Naive thymus-derived CD8-positive, alpha-beta T cell (primary cell): ENCODE measurements around the gene HDAC9. TPM values are rescaled to one million over a fixed set of nuclear protein-coding genes. Genes with fewer than 3 reads are reported as not detected.

Experiments used
- ATAC-seq, 2 donors: fragments of 150-1000 bp; cut with Tn5 transposase in 1 of 2; sonication (Bioruptor Pico), chemical (Tn5 transposase) in 1 of 2; 1 replicate in 1 of 2; 2 replicates in 1 of 2; pipeline ENCODE4 v1.10.0; 2021; ENCODE audit warnings: mild to moderate bottlenecking in 2 of 2, moderate library complexity in 2 of 2
- POLR2A ChIA-PET: fragments of 350-600 bp; sonication (Branson Sonifier 250); formaldehyde crosslinking; loops from one replicate; lab custom pipeline; 2021; ENCODE audit warnings: antibody characterized with exemption; lab: Charles Lee
- DNase-seq, 10 donors: peaks; one replicate each; pipeline versions ENCODE4 v3.0.0 to v3.0.0-alpha.2; 2020 to 2022
- H3K27ac Mint-ChIP-seq, 10 donors: one replicate each; pipeline ENCODE4 v1.8.0; 2020 to 2022; ENCODE audit warnings: mild to moderate bottlenecking in 10 of 10, mixed read lengths in 10 of 10, moderate library complexity in 4 of 10, inconsistent platforms in 1 of 10
- H3K27me3 Mint-ChIP-seq, 5 donors: one replicate each; pipeline ENCODE4 v1.8.0; 2021 to 2022; ENCODE audit warnings: mixed read lengths in 5 of 5
- H3K36me3 Mint-ChIP-seq, 3 donors: one replicate each; pipeline ENCODE4 v1.8.0; 2020 to 2022; ENCODE audit warnings: mixed read lengths in 3 of 3, mild to moderate bottlenecking in 2 of 3, inconsistent platforms in 1 of 3
- H3K4me1 Mint-ChIP-seq, 4 donors: one replicate each; pipeline ENCODE4 v1.8.0; 2021 to 2022; ENCODE audit warnings: mixed read lengths in 4 of 4
- H3K4me3 Mint-ChIP-seq, 10 donors: one replicate each; pipeline ENCODE4 v1.8.0; 2020 to 2022; ENCODE audit warnings: mild to moderate bottlenecking in 10 of 10, mixed read lengths in 10 of 10, moderate library complexity in 6 of 10, inconsistent platforms in 1 of 10
- H3K9me3 Mint-ChIP-seq, 9 donors: one replicate each; pipeline ENCODE4 v1.8.0; 2020 to 2022; ENCODE audit warnings: mixed read lengths in 9 of 9, mild to moderate bottlenecking in 3 of 9, inconsistent platforms in 1 of 9, moderate library complexity in 1 of 9
- polyA plus RNA-seq, 3 donors: library from polyadenylated mRNA; unstranded; fragments of 300-500 nt; fragmentation: Illumina TruSeq; gene quantifications; one replicate each; pipeline ENCODE4 v1.2.3, GENCODE V29; 2021
- total RNA-seq, 8 experiments: library from RNA in 2 of 8; stranded (reverse) in 2 of 8; gene quantifications; one replicate each; pipeline ENCODE4 v1.2.3 and lab custom pipeline; 2021 to 2026

Gene HDAC9
- total and polyA plus RNA-seq, 5 experiments from 2014 or later, result 0.03 to 3.1 (median 2.0) TPM

- ATAC-seq (no peak), DNase-seq (no peak)
- Mint-ChIP-seq H3K36me3 (no peaks in the 10 kb centered on the region), H3K27me3 (no peaks in the 10 kb centered on the region), H3K4me1 (no peaks in the 10 kb centered on the region), H3K4me3 (no peak overlapping the region), H3K9me3 (peaks cover 0 to 9% (median 0%) of the 10 kb centered on the region in 9 donors), H3K27ac (no peak overlapping the region)
- POLR2A ChIA-PET, result no interaction called here
Measured at GRCh38 chr7:18890885-18891621, 395.5 kb downstream of the HDAC9 start.

DNA sequence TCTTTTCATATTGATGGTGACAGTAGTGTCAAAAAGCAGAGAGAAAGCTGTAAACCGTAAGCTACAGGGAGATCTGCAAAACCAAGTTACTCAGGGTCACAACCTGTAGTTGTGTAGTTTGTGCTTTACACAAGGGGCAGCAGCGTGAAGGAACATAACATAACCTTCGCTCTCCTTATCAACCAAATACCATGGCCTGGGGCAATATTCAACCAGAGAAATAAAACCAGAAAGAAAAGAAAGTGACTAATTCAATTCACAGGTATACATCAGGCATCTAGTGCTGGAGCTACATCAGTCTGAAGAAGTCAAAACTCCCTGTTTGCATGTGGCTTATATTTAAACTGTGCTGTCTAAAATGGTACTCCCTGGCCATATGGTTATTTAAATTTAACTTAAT, 397.6 kb downstream of the HDAC9 start:
- Mint-ChIP-seq H3K36me3 (no peaks in the 10 kb centered on the region), H3K9me3 (peaks cover 0 to 5% (median 0%) of the 10 kb centered on the region in 9 donors)
- POLR2A ChIA-PET, result no interaction called here

DNA sequence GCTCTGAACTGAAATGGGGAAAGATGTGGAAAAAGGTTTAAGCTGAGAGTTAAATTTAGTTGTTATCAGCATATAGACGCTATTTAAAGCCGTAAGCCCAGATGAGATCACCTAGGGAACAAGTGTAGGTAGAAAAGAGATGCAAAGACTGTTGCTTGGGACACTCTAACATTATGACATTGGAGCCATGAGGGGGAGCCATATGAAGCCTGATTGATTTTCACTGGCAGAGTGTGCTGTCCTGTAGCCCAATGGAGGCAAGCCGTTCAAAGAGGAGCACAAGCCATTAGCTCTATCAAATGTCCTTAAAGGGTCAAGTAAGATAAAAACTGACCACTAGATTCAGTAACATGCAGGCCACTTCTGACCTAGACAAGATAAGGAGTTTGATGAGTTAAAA, 398.6 kb downstream of the HDAC9 start:
- POLR2A ChIA-PET, result no interaction called here
- no peak overlapping the region for H3K4me3 Mint-ChIP-seq
- H3K36me3 Mint-ChIP-seq, result no peaks in the 10 kb centered on the region
- no peaks in the 10 kb centered on the region for H3K27me3 Mint-ChIP-seq
- H3K27ac Mint-ChIP-seq, result no peak overlapping the region
- H3K9me3 Mint-ChIP-seq, result no peaks in the 10 kb centered on the region
- no peaks in the 10 kb centered on the region for H3K4me1 Mint-ChIP-seq
- ATAC-seq (no peak), DNase-seq (no peak)

More for the DNA sequence above, 397.6 kb downstream of the HDAC9 start:
- H3K27ac Mint-ChIP-seq, result no peak overlapping the region
- DNase-seq (no peak), ATAC-seq (no peak)
- H3K4me1 Mint-ChIP-seq, result no peaks in the 10 kb centered on the region
- no peak overlapping the region for H3K4me3 Mint-ChIP-seq
- H3K27me3 Mint-ChIP-seq, result no peaks in the 10 kb centered on the region

GRCh38 chr7:18895456-18895855, 399.9 kb downstream of the HDAC9 start:
- no peak overlapping the region for H3K27ac Mint-ChIP-seq
- no peak overlapping the region for H3K4me3 Mint-ChIP-seq
- no peaks in the 10 kb centered on the region for H3K36me3 Mint-ChIP-seq
- no peaks in the 10 kb centered on the region for H3K27me3 Mint-ChIP-seq
- no peak for ATAC-seq
- peaks cover 0 to 2% (median 0%) of the 10 kb centered on the region in 9 donors for H3K9me3 Mint-ChIP-seq
- POLR2A ChIA-PET, result no interaction called here
- DNase-seq, result no peak
- no peaks in the 10 kb centered on the region for H3K4me1 Mint-ChIP-seq

- no peak overlapping the region for H3K27ac Mint-ChIP-seq
- H3K9me3 Mint-ChIP-seq, result peaks cover 0 to 2% (median 0%) of the 10 kb centered on the region in 9 donors
- POLR2A ChIA-PET, result no interaction called here
- no peak for DNase-seq
- no peaks in the 10 kb centered on the region for H3K27me3 Mint-ChIP-seq
- no peak for ATAC-seq
- no peak overlapping the region for H3K4me3 Mint-ChIP-seq
- no peaks in the 10 kb centered on the region for H3K4me1 Mint-ChIP-seq
- no peaks in the 10 kb centered on the region for H3K36me3 Mint-ChIP-seq
Measured at GRCh38 chr7:18896343-18896975, 400.9 kb downstream of the HDAC9 start.

- H3K27ac Mint-ChIP-seq, result no peak overlapping the region
- no peaks in the 10 kb centered on the region for H3K27me3 Mint-ChIP-seq
- ATAC-seq (no peak), DNase-seq (no peak)
- peaks cover 0 to 5% (median 0%) of the 10 kb centered on the region in 9 donors for H3K9me3 Mint-ChIP-seq
- no peak overlapping the region for H3K4me3 Mint-ChIP-seq
- POLR2A ChIA-PET, result no interaction called here
- H3K36me3 Mint-ChIP-seq, result no peaks in the 10 kb centered on the region
- H3K4me1 Mint-ChIP-seq, result no peaks in the 10 kb centered on the region
Measured at GRCh38 chr7:18900236-18900635, 404.7 kb downstream of the HDAC9 start.

DNA sequence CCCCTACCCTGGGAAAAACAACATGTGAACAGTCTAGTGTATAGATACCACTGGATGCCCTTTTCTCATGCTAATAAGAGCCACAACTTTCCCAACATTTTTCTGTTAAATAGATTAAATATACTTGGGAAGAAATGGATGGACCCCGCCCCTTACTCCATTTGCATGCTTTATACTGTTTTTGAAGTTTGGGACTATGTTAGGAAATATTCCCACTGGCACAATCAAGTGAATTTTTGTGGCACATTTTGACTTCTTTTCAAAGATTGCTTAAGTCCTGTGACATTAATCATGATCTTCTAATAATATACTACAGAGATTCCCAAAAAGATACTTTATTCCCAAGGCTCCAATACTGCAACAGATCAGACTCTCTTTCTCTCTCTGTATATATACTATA, 405.3 kb downstream of the HDAC9 start:
- Mint-ChIP-seq H3K9me3 (peaks cover 0 to 8% (median 0%) of the 10 kb centered on the region in 9 donors), H3K4me1 (no peaks in the 10 kb centered on the region), H3K36me3 (no peaks in the 10 kb centered on the region), H3K4me3 (no peak overlapping the region), H3K27me3 (no peaks in the 10 kb centered on the region), H3K27ac (no peak overlapping the region)
- ATAC-seq, result no peak
- DNase-seq, result no peak
- POLR2A ChIA-PET, result no interaction called here

DNA sequence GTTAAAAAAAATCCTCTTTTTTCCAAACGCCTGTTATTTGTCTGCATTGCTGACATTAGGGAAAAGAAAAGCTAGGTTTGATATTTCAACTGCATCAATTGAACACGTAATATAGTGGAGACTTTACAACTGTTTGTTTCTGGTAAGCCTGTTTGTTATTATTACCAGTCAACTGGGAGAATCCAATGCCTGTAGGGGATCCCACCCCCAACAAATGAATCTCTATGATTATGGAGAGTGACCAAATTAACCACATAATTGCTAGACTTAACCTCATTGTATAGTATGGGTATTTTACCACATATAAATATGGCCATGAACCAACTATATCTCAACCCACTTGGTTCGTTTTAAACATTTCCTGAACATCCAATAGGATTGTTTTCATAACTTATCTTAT, 405.8 kb downstream of the HDAC9 start:
- Mint-ChIP-seq H3K4me1 (no peaks in the 10 kb centered on the region), H3K9me3 (peaks cover 0 to 13% (median 0%) of the 10 kb centered on the region in 9 donors), H3K27ac (no peak overlapping the region), H3K4me3 (no peak overlapping the region), H3K36me3 (no peaks in the 10 kb centered on the region), H3K27me3 (no peaks in the 10 kb centered on the region)
- DNase-seq (no peak), ATAC-seq (no peak)
- POLR2A ChIA-PET, result no interaction called here

- Mint-ChIP-seq H3K27me3 (no peaks in the 10 kb centered on the region), H3K4me1 (no peaks in the 10 kb centered on the region), H3K36me3 (no peaks in the 10 kb centered on the region), H3K4me3 (no peak overlapping the region), H3K27ac (no peak overlapping the region), H3K9me3 (peaks cover 0 to 13% (median 0%) of the 10 kb centered on the region in 9 donors)
- ATAC-seq (no peak), DNase-seq (no peak)
- POLR2A ChIA-PET, result no interaction called here
Measured at GRCh38 chr7:18901982-18902421, 406.5 kb downstream of the HDAC9 start.

- Mint-ChIP-seq H3K9me3 (peaks cover 0 to 13% (median 0%) of the 10 kb centered on the region in 9 donors), H3K27ac (no peak overlapping the region), H3K27me3 (no peaks in the 10 kb centered on the region), H3K4me1 (no peaks in the 10 kb centered on the region), H3K4me3 (no peak overlapping the region), H3K36me3 (no peaks in the 10 kb centered on the region)
- DNase-seq, result no peak
- ATAC-seq, result no peak
- POLR2A ChIA-PET, result no interaction called here
Measured at GRCh38 chr7:18902892-18903291, 407.3 kb downstream of the HDAC9 start.

DNA sequence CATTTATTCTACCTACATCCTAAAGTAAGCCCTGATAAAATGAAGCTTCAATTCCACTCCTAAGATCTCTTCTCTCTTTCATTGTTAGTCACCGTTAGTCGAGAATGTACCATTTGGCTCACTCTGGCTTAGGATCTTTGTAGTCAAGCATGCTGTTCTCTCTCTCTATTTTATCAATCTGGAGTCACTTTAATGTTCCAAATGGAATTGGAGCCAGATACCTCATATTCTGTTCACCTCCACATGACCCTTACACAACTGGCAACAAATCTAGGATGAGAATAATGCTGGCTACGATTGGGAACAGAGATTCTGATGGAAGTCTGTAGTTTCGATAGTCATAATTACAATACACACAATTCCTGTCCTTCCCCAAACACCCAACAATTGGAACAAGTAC, 408.1 kb downstream of the HDAC9 start:
- peaks cover 0 to 13% (median 2%) of the 10 kb centered on the region in 9 donors for H3K9me3 Mint-ChIP-seq
- H3K4me3 Mint-ChIP-seq, result no peak overlapping the region
- H3K4me1 Mint-ChIP-seq, result no peaks in the 10 kb centered on the region
- no peak overlapping the region for H3K27ac Mint-ChIP-seq
- POLR2A ChIA-PET, result no interaction called here
- DNase-seq (no peak), ATAC-seq (no peak)
- no peaks in the 10 kb centered on the region for H3K27me3 Mint-ChIP-seq
- no peaks in the 10 kb centered on the region for H3K36me3 Mint-ChIP-seq

DNA sequence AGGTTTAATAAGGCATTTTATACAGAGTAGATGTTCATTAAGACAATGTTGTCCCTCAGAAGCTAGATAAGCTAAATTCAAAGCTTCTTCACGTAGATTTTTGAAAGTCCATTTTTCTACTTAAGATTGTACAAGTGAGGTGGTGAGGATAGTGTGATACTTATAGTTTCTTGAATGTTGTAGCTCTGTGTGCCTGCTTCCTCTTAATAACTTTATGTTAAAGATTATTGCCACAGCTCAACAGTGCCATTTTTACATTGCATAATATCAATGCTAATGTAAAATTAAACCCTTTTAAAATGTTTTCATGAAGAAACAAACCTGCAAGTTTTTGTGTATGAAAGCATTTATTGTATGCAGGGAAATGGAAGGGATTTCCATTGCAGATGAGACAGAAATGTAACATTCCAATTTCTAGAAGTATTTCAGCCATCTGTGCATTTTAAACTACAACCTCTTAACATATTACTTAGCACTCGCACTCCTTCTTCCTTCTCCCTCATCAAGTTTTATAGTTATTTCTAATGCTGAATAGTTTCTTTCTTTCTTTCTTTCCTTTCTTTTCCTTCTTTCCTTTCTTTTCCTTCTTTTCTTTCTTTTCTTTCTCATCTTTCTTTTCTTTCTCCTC, 409.9 kb downstream of the HDAC9 start:
- H3K36me3 Mint-ChIP-seq, result no peaks in the 10 kb centered on the region
- no peaks in the 10 kb centered on the region for H3K4me1 Mint-ChIP-seq
- H3K4me3 Mint-ChIP-seq, result no peak overlapping the region
- no peak overlapping the region for H3K27ac Mint-ChIP-seq
- peaks cover 2 to 17% (median 7%) of the 10 kb centered on the region in 9 donors for H3K9me3 Mint-ChIP-seq
- no peak for ATAC-seq
- H3K27me3 Mint-ChIP-seq, result no peaks in the 10 kb centered on the region
- no peak for DNase-seq
- POLR2A ChIA-PET, result no interaction called here

GRCh38 chr7:18906901-18907300, 411.4 kb downstream of the HDAC9 start:
- Mint-ChIP-seq H3K4me1 (no peaks in the 10 kb centered on the region), H3K27ac (no peak overlapping the region), H3K27me3 (no peaks in the 10 kb centered on the region), H3K4me3 (no peak overlapping the region), H3K36me3 (no peaks in the 10 kb centered on the region), H3K9me3 (peaks cover 2 to 25% (median 11%) of the 10 kb centered on the region in 9 donors)
- no peak for ATAC-seq
- DNase-seq, result no peak
- POLR2A ChIA-PET, result no interaction called here
